Activated T-helper 9 cell treated with anti-CD3 and anti-CD28 coated beads, Interleukin-2, amount 50 U/mL, for 16 hours (primary cell): ENCODE data around the gene GNG7.
"Not testable (repeated sequence)": the region's sequence is repeated elsewhere in the genome, so short reads cannot be mapped to it uniquely, and the experiment has no call there.

Experiments used
- DNase-seq: peaks from one replicate; pipeline ENCODE4 v3.0.0-alpha.2; 2020; ENCODE audit warnings: low read depth

GNG7 gene

GRCh38 chr19:2726904-2727639, 24.6 kb upstream of the GNG7 start:
- DNase-seq = no peak

GRCh38 chr19:2726160-2726855, 23.8 kb upstream of the GNG7 start:
- no peak for DNase-seq

- no peak for DNase-seq
These were observed 21.7 kb upstream of the GNG7 start for GRCh38 chr19:2724148-2724557.

GRCh38 chr19:2723747-2724146, 21.3 kb upstream of the GNG7 start:
- no peak for DNase-seq

- no peak for DNase-seq
These were observed 20.8 kb upstream of the GNG7 start for GRCh38 chr19:2723345-2723715.

GRCh38 chr19:2722541-2723344, 20.2 kb upstream of the GNG7 start:
- no peak for DNase-seq

- no peak for DNase-seq
These were observed 19.4 kb upstream of the GNG7 start for GRCh38 chr19:2721570-2722540.

- no peak for DNase-seq
These were observed 18.5 kb upstream of the GNG7 start, which contains the start of gene DIRAS1 for GRCh38 chr19:2720777-2721569. Gene DIRAS1 (minus strand): TSS chr19:2721372. CDS start chr19:2717806, 3,566 bp downstream.

GRCh38 chr19:2719920-2720776, 17.7 kb upstream of the GNG7 start:
- no peak for DNase-seq

GRCh38 chr19:2719232-2719735, 16.8 kb upstream of the GNG7 start:
- no peak for DNase-seq

GRCh38 chr19:2717638-2718541, 15.4 kb upstream of the GNG7 start:
- DNase-seq = no peak

- DNase-seq = no peak
These were observed 14.5 kb upstream of the GNG7 start for GRCh38 chr19:2716722-2717637.

GRCh38 chr19:2716275-2716650, 13.8 kb upstream of the GNG7 start:
- DNase-seq = no peak

GRCh38 chr19:2715470-2716274, 13.2 kb upstream of the GNG7 start:
- DNase-seq = no peak

- DNase-seq = no peak
These were observed 12.2 kb upstream of the GNG7 start for GRCh38 chr19:2714531-2715269.

- not testable (repeated sequence) for DNase-seq
These were observed 11.6 kb upstream of the GNG7 start for GRCh38 chr19:2714102-2714501.
